OCI-LY3 (cell line): Measurements from ENCODE around the gene C3orf20.

ENCODE experiments used
- CTCF ChIP-seq: fragments of 200-600, 300-600 bp; sonication (generic); IDR thresholded peaks from 2 replicates; pipeline ENCODE4 v1.5.1; 2014; ENCODE audit warnings: antibody characterized with exemption, low read length, low read depth
- EZH2phosphoT487 ChIP-seq: fragments of 200-600 bp; shearing (Covaris generic); IDR thresholded peaks from 2 replicates; pipeline ENCODE4 v1.6.1; 2018; ENCODE audit warnings: antibody characterized with exemption, mixed run types, low read depth

- TF ChIP-seq CTCF (no peak), EZH2phosphoT487 (no peak)
Observed at GRCh38 chr3:14628406-14628805, 46.5 kb upstream of the C3orf20 start.
